Measurements from ENCODE around the gene TAF11L3. TPM values are rescaled to one million over a fixed set of nuclear protein-coding genes. Genes with fewer than 3 reads are reported as not detected.

The TAF11L3 gene
- total RNA-seq, 1 donor from 2014 or later, result not detected

Other genes starting within 250 kb of the TAF11L3 start
- not detected for gene TAF11L2, start 20.1 kb upstream of the TAF11L3 start, total RNA-seq
- not detected for gene TAF11L4, start 3.4 kb downstream of the TAF11L3 start, total RNA-seq
- gene TAF11L5, start 6.9 kb downstream of the TAF11L3 start, total RNA-seq, result not detected
- gene TAF11L6, start 10.3 kb downstream of the TAF11L3 start, total RNA-seq, result not detected
- gene TAF11L7, start 67.4 kb downstream of the TAF11L3 start, total RNA-seq, result not detected
- not detected for gene TAF11L8, start 72.6 kb downstream of the TAF11L3 start, total RNA-seq
- gene TAF11L9, start 76.0 kb downstream of the TAF11L3 start, total RNA-seq, result not detected
- not detected for gene TAF11L10, start 79.5 kb downstream of the TAF11L3 start, total RNA-seq
- not detected for gene TAF11L11, start 85.8 kb downstream of the TAF11L3 start, total RNA-seq
- not detected for gene TAF11L12, start 92.0 kb downstream of the TAF11L3 start, total RNA-seq
- gene TAF11L13, start 113.7 kb downstream of the TAF11L3 start, total RNA-seq, result not detected
- not detected for gene TAF11L14, start 116.1 kb downstream of the TAF11L3 start, total RNA-seq